AG20443 (cell line): Measurements from ENCODE around the gene WWOX.

Experiments used
- DNase-seq: peaks from one replicate; pipeline ENCODE4 v3.0.0; 2012; ENCODE audit warnings: low spot score, mixed read lengths

The WWOX gene

DNA sequence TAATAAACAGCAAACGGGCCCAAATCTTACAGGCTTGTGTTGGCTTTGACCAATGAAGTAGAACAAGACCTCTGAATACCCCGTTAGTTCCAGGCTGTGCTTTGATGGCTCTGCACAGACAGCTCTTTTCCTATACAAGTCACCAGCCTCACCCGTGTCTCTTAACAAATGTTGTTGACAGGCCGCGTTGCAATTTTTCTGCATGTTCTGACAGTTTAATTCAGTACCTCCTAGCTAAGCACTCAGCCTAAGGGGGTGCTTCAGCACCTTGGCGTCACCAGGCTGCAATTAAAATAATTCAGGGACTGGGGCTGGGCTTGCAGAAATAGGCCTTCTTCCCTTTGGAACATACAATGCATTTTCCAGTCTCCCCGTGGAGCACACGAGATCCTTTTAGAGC is 1001.0 kb downstream of the WWOX start:
- DNase-seq, result no peak

DNA sequence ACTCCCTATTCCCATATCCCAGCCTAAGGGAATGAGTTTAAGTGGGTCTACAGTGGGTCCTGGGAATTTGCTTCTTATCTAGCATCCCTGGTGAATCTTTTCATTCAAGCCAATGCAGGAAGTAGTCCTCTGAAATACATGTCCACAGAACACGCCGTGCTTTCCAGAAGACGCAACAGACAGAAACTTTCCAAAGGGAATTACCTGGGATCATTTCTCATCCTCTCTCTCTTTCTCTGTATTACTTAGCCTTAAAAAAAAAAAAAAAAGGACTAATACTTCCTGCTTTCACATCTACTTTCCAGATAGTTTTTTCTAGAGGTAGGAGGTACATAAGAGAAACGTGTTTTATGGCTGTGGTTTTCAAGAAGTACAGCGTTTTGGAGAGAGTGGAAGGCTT is 1002.0 kb downstream of the WWOX start:
- DNase-seq, result no peak

- DNase-seq, result no peak
Measured at GRCh38 chr16:79104567-79104966, 1005.1 kb downstream of the WWOX start.

DNA sequence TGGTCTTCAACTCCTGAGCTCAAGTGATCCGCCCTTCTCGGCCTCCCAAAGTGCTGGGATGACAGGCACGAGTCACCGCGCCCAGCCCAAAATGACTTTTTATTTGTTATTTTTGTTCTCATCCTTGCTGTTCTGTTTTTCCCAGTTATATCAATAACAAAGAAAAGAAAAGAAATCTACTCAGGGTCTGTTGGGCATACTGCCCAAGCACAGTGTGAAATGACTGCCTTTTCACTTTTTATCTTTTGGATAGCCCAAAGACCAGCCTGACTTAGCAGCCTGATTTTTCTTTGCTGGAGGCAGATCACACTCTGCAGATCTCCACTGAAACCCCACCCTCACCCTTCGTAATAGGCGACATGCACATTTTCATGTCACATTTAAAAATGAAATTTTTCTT is 1007.8 kb downstream of the WWOX start:
- no peak for DNase-seq

- DNase-seq, result no peak
Measured at GRCh38 chr16:79109771-79110170, 1010.3 kb downstream of the WWOX start.

DNA sequence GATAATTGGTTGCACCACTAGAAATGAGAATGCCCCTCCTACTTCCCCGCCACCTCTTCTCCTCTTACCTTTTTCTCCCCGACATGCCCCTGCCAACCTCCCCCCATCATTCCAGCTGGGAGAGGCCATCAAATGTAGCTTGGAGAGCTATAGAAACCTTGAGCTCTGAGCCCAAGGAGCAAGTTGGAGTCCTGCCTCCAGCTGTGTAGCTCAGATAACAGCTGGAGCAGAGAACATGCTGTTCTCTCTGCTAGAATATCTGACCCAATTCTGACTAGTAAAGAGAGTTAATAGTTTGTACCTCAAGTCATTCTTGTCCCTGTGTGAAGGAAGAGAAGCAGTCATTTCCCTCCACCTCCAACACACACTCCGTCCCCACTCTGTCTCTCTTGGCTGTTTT is 1010.8 kb downstream of the WWOX start:
- DNase-seq, result no peak

GRCh38 chr16:79110953-79111352 is 1011.5 kb downstream of the WWOX start:
- no peak for DNase-seq

DNA sequence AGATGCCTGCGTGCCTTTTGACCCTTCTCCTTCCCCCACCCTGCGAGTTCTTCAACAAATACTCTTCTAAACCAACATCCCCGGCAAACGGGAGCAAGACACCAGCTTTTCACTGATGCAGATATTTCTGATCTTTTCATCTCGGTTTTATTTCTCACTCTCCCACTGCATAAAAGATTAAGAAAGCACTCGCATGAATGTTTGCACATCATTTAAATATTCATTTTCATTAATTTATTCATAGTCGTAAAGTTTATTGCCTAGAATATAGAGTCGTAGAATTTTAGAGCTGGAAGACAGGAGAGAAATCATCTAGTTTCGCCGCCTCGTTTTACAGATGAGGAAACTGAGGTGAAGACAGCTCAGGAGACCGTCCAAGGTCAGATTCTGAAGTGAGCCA is 1013.0 kb downstream of the WWOX start:
- DNase-seq, result no peak

DNA sequence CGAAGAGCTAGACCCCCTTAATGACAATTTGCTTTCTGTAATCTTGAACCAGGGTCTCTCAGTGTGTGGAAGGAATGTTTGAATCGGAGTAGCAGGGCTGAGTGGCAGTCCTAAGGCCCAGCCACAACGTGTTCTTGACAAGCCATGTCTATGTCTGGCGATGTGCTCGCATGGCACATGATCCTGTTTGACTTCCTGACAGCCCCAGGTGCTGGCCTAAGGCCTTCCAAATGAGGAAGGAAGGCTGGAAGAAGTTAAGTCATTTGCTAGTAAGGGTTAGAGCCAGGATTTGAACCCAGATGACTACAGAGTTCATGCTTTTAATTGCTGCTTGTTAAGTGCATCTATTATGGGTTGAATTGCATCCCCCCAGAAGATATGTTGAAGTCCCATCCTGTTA is 1014.4 kb downstream of the WWOX start:
- DNase-seq, result no peak

DNA sequence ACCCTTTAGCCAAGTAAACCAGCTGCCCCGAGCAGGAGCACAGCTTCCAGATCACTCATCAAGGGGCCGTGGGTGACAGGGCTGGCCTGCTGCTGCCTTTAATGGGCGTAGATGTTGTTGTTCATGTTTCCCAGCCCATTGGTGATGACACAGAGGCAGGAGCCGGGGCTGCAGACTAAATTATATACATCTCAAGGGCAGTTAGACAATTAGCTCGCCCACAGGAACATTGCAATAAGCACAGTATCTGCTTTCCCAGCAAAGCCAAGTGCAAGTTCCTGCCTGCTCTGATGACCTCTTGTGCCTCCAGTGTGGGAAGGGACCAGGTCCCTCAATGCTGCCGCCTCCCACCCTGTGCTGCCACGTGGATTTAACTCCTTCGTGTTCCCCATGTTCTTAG is 1015.3 kb downstream of the WWOX start:
- DNase-seq, result no peak

- no peak for DNase-seq
Measured at GRCh38 chr16:79121906-79122305, 1022.5 kb downstream of the WWOX start.

- no peak for DNase-seq
Measured at GRCh38 chr16:79122343-79122742, 1022.9 kb downstream of the WWOX start.

DNA sequence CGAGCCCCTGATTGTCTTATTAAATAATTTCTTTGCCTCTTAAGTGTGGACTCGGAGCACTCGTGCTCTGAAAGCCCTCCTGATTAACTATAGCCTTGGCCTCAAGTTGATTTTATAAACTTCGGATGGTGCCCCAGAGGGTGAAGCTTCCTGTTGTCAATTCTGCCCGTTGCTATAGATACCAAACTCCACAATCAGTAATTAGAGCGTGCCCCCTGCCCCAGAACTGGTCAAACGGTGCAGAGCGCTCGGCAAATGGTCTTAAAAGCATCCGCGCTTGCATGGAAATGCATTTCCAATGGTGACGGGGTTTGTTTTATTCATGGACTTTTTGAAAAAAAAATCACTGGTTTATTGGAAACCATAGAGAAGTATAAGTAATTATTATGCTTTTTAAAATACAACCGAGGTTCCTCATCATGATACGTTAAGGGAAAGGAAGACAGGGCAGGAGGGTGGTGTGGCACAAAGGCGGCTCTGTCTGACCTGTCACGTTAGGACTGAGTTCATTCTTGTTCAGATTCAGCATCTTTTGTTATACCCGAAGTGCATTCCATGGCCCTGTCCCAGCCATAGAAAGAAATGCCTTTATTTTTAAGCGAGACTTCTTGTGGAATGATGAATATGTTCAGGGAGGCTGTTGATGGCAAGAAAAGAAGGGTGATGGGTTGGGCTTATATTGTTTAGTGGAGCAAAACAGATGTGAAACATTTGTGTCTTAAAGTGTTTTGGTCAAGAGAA is 1024.7 kb downstream of the WWOX start:
- no peak for DNase-seq

GRCh38 chr16:79127766-79128165 is 1028.3 kb downstream of the WWOX start:
- no peak for DNase-seq

GRCh38 chr16:79128706-79129105 is 1029.3 kb downstream of the WWOX start:
- no peak for DNase-seq

- DNase-seq, result no peak
Measured at GRCh38 chr16:79130616-79131015, 1031.2 kb downstream of the WWOX start.

- no peak for DNase-seq
Measured at GRCh38 chr16:79131321-79132075, 1032.0 kb downstream of the WWOX start.

GRCh38 chr16:79132701-79133100 is 1033.2 kb downstream of the WWOX start:
- no peak for DNase-seq

DNA sequence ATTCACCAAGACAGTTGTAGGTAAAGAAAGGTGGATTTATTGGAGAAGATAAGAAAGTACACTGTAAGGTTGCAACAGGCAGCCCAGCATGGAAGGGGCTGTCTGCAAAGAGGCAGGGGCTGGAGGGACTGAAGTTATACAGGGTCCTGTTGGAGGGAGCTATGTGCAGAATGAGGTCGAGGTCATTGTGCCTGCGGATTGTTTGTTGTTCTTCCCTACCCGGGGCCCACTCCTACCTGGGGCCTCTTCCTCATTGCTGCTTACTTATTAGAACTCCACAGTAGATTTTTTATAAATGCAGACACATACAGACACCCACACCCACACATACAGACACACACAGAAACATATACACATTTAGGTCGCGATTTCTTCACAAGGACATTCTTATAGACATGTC is 1034.8 kb downstream of the WWOX start:
- no peak for DNase-seq

GRCh38 chr16:79136955-79137354 is 1037.5 kb downstream of the WWOX start:
- DNase-seq, result no peak

DNA sequence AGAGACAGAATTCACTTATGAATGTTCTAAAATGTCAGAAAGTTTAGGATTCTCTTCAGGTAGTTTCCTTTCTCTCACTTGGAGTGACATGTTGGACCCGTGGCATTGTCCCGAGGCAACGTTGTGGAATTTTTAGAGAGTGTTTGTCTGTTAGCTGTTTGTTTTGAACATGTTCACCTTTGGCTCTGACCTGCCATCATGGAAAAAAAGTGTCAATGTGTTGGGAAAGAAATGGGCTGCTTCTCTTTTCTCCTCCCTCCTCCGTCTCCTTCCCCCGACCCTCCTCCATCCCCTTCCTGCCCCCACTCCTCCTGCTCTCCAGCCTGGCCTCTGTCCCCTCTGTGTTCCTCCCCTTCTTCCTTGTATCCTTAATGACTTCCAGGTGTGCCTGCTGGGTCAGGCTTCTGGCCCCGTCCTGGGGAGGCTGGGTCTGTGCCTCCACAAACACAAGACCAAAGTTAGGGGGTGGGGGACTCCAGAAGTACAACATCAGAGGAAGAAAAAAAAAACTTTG is 1038.0 kb downstream of the WWOX start:
- no peak for DNase-seq

DNA sequence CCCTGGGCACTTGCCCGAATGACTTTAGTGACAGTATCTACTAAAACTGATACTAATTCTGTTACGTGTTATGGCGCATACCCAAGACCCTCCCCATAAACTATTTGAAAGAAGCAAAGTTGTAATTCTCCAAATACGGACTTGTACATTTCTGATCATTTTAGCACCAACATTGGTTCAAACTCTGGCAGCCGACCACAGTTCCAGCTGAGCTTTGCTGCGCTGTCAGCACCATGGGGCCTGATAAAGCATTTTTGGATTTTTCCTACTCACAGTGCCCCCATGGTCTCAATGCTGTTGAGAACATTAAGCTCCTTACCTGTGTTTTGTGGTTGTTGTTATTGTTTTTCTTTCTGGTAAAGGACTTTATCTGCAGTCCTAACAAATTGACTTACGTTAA is 1040.3 kb downstream of the WWOX start:
- no peak for DNase-seq

DNA sequence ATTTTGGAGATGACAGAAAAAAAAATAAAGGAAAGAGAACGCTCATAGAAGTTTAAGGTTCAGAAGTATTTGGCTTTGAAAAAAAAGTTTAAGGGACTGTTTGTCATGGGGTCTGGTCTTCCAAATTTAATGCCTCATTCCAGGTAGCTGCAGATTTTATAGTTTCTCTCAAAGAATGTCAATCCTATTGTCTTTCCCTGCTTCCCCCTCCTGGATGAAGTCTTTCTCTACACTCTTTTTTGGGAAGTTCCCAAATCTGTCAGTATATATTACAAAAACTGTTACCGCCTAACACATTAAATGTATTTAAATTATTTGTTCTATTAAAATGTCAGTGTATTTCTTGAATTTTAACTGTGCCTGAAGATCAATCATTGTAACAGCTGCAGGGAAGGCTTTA is 1043.6 kb downstream of the WWOX start:
- DNase-seq, result no peak

DNA sequence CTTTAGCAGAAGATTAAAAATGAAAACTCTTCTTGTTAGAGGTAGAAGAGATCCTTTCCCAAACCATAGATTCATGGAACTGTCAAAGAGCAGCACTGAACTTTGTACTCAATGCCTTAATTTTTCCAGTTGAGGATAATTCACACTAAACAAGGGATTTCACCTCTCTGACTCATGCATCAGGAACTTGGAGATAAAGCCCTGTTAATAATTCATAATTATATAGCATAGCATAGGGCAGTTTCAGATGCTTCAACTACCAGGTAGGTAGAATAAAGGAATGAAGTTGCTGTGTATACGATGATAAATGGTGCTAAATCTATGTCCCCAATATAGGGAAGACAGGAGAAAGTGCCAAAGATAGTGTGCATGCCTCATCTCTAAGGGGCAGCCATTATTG is 1050.7 kb downstream of the WWOX start:
- DNase-seq, result no peak
